K562 (cell line): ENCODE results near the gene ATL1. TPM values are rescaled to one million over a fixed set of nuclear protein-coding genes. Genes with fewer than 3 reads are reported as not detected.

Experiments
- CREB1 ChIP-seq, 2 experiments: sonication (generic) in 1 of 2; formaldehyde crosslinking in 1 of 2; IDR thresholded peaks; 2 replicates each; pipeline versions ENCODE4 v1.6.1 to v1.8.0; 2012 to 2022; ENCODE audit warnings: inconsistent platforms in 1 of 2, mild to moderate bottlenecking in 1 of 2, missing genetic modification reagents in 1 of 2, moderate library complexity in 1 of 2
- E2F8 ChIP-seq: fragments of 450-650 bp; IDR thresholded peaks from 2 replicates; pipeline ENCODE4 v1.7.1; 2018; ENCODE audit warnings: mild to moderate bottlenecking, low read depth; ENCODE audit not compliant: partially characterized antibody
- FOSL1 ChIP-seq: fragments of 200-800 bp; sonication (Bioruptor generic); conservative IDR thresholded peaks from 2 replicates; pipeline ENCODE4 v1.6.1; 2016; ENCODE audit warnings: missing genetic modification characterization, missing compliant biosample characterization
- FOXA3 ChIP-seq, 2 experiments: fragments of 450-650 bp in 1 of 2; sonication (generic) in 1 of 2; formaldehyde crosslinking; IDR thresholded peaks in 1 of 2; conservative IDR thresholded peaks in 1 of 2; 2 replicates each; pipeline versions ENCODE4 v1.4.0 to v1.8.0; 2020 to 2022; ENCODE audit warnings: mild to moderate bottlenecking in 2 of 2, missing genetic modification reagents in 1 of 2
- NCOA6 ChIP-seq: fragments of 450-650 bp; IDR thresholded peaks from 2 replicates; pipeline ENCODE4 v1.6.1; 2017; ENCODE audit warnings: mild to moderate bottlenecking
- PPARD ChIP-seq: fragments of 250-450 bp; sonication (Bioruptor Pico); IDR thresholded peaks from 2 replicates; pipeline ENCODE4 v1.8.0; 2022; ENCODE audit warnings: inconsistent platforms, mild to moderate bottlenecking, moderate library complexity
- SMAD2 ChIP-seq: fragments of 150-350 bp; IDR thresholded peaks from 2 replicates; pipeline ENCODE4 v1.6.1; 2014; ENCODE audit warnings: low read depth, mild to moderate bottlenecking, low read length
- TRIM24 ChIP-seq, 2 experiments: fragments of 450-650 bp; IDR thresholded peaks; 2 replicates each; pipeline ENCODE4 v1.6.1; 2016
- ZBTB40 ChIP-seq, 2 experiments: fragments of 450-650 bp in 1 of 2; sonication (generic) in 1 of 2; formaldehyde crosslinking in 1 of 2; IDR thresholded peaks; 2 replicates each; pipeline versions ENCODE4 v1.7.1 to v1.9.0; 2016 to 2022; ENCODE audit warnings: inconsistent platforms in 1 of 2, mild to moderate bottlenecking in 1 of 2, missing genetic modification reagents in 1 of 2
- ZNF174 ChIP-seq: fragments of 250-450 bp; sonication (Bioruptor Pico); IDR thresholded peaks from 2 replicates; pipeline ENCODE4 v1.4.0; 2020; ENCODE audit warnings: mild to moderate bottlenecking
- polyA plus RNA-seq, 8 experiments: library from polyadenylated mRNA; depleted of rRNA in 4 of 8; stranded (reverse) in 5 of 8; unstranded in 3 of 8; fragments of >200 nt; fragmentation: Nextera tagmentation in 2 of 8; fragmentation: Illumina TruSeq in 1 of 8; extraction: Ambion mirVana in 2 of 8; extraction: Trizol in 1 of 8; gene quantifications; 2 replicates each; pipeline versions ENCODE4 v1.2.1 to v1.2.3, GENCODE V29; 2011 to 2014; ENCODE audit warnings: inconsistent platforms in 1 of 8, missing spikeins in 1 of 8
- total RNA-seq, 7 experiments: library from RNA; depleted of rRNA in 6 of 7; stranded (reverse); fragments of >200 nt in 6 of 7; fragmentation: Illumina TruSeq in 2 of 7; extraction: Trizol in 2 of 7; gene quantifications; 2 replicates each; pipeline versions ENCODE4 v1.2.1 to v1.2.3, GENCODE V29; 2011 to 2021; ENCODE audit warnings: low replicate concordance in 1 of 7
- TF ChIP-seq, protein P1 (sequence below): fragments of 200-800 bp; sonication (Bioruptor generic); IDR thresholded peaks from 2 replicates; pipeline ENCODE4 v1.6.1; 2017; ENCODE audit warnings: missing genetic modification characterization, missing compliant biosample characterization

The ATL1 gene
- total and polyA plus RNA-seq, 9 of the 15 experiments (the other 6 are each of a cell fraction or from before 2014, with no cell fraction given), result 0.04 to 0.16 (median 0.07) TPM; not detected in 4

- TF ChIP-seq ZBTB40 (IDR thresholded peaks at IDR 0.05) (no peak), ZBTB40 (CRISPR knock-in tag; IDR thresholded peaks at IDR 0.05) (no peak), FOSL1 (tag) (no peak), ZNF174 (CRISPR knock-in tag) (no peak), FOXA3 (CRISPR knock-in tag; conservative IDR thresholded peaks at IDR 0.05 in 1 of 2, IDR thresholded peaks at IDR 0.05 in 1 of 2) (no peak), NCOA6 (no peak), PPARD (CRISPR knock-in tag) (no peak), CREB1 (IDR thresholded peaks at IDR 0.05) (no peak), CREB1 (CRISPR knock-in tag; IDR thresholded peaks at IDR 0.05) (no peak), E2F8 (no peak), SMAD2 (no peak), TRIM24 (IDR thresholded peaks at IDR 0.05) (no peak)
- TF ChIP-seq, protein P1, sequence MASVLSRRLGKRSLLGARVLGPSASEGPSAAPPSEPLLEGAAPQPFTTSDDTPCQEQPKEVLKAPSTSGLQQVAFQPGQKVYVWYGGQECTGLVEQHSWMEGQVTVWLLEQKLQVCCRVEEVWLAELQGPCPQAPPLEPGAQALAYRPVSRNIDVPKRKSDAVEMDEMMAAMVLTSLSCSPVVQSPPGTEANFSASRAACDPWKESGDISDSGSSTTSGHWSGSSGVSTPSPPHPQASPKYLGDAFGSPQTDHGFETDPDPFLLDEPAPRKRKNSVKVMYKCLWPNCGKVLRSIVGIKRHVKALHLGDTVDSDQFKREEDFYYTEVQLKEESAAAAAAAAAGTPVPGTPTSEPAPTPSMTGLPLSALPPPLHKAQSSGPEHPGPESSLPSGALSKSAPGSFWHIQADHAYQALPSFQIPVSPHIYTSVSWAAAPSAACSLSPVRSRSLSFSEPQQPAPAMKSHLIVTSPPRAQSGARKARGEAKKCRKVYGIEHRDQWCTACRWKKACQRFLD (CRISPR knock-in tag), result no peak
Observed at GRCh38 chr14:50544911-50545310, 15.0 kb upstream of the ATL1 start (continued).
